RCC 7860 (cell line): ENCODE measurements around the gene LILRA2.
"Not testable (repeated sequence)": the region's sequence is repeated elsewhere in the genome, so short reads cannot be mapped to it uniquely, and the experiment has no call there.

Source experiments
- DNase-seq: peaks from one replicate; pipeline ENCODE4 v3.0.0-alpha.2; 2015; ENCODE audit warnings: low spot score
- FAIRE-seq: peaks from 2 replicates; lab custom pipeline; 2012; peaks lifted over from hg19 to GRCh38; lab: Jason Lieb, UNC

Gene LILRA2

GRCh38 chr19:54570316-54570715 lies 3.3 kb upstream of the LILRA2 start:
- FAIRE-seq = no peak
- no peak for DNase-seq

DNA sequence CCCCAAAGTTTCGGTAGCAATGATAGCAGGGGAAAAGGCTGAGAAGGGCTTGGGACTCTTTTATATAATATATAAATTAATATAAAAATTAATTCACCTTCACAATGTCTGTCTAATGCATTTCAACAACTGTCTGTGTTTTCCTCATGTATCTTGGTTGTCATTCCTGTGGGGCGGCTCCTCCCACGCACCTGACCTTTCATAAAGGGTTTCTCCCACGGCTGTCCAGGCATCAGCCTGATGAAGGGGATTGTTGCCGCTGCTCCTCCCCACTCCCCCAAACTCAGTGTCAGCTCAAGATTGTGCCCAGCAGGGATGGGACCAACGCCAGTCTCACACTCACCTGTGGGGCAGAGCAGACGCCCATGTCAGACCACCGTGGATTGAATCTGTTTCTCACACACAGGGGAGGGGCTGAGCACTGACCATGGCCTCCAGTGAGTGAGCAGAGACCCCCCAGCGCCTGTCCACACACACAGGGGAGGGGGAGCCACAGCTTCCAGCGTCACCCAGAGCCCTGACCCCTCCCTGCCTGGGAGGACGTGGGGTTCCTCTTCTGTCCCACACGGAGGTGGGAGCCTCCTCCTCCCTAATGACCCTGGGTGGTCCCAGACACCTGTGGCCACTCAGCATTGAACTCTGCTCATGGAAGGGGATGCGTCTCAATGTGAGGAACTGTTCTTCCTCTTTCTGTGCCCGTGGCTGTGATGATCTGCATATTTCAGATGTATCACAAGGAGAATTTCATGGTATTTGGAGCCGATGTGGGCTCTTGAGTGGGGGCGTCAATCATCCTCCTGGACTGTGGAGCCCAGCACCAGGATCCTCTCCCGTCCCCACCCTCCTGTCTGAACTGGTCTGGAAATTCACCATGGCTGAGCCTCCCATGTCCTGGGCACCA lies 1.6 kb upstream of the LILRA2 start:
- not testable (repeated sequence) for FAIRE-seq, DNase-seq

- DNase-seq = no peak
These were observed 786 bp upstream of the LILRA2 start for GRCh38 chr19:54572696-54573311.

GRCh38 chr19:54574051-54574450 lies 461 bp downstream of the LILRA2 start:
- no peak for DNase-seq
- no peak for FAIRE-seq

More at GRCh38 chr19:54572696-54573311, 786 bp upstream of the LILRA2 start:
- FAIRE-seq = no peak

- FAIRE-seq = no peak
- no peak for DNase-seq
These were observed 1.0 kb downstream of the LILRA2 start for GRCh38 chr19:54574527-54575056.

DNA sequence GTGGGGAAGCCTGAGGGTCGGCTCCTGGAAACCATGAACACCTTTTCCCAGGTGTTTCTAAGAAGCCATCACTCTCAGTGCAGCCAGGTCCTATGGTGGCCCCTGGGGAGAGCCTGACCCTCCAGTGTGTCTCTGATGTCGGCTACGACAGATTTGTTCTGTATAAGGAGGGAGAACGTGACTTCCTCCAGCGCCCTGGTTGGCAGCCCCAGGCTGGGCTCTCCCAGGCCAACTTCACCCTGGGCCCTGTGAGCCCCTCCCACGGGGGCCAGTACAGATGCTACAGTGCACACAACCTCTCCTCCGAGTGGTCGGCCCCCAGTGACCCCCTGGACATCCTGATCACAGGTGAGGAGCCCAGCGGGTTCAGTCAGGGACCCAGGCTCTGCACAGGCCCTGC lies 1.6 kb downstream of the LILRA2 start:
- not testable (repeated sequence) for DNase-seq, FAIRE-seq

DNA sequence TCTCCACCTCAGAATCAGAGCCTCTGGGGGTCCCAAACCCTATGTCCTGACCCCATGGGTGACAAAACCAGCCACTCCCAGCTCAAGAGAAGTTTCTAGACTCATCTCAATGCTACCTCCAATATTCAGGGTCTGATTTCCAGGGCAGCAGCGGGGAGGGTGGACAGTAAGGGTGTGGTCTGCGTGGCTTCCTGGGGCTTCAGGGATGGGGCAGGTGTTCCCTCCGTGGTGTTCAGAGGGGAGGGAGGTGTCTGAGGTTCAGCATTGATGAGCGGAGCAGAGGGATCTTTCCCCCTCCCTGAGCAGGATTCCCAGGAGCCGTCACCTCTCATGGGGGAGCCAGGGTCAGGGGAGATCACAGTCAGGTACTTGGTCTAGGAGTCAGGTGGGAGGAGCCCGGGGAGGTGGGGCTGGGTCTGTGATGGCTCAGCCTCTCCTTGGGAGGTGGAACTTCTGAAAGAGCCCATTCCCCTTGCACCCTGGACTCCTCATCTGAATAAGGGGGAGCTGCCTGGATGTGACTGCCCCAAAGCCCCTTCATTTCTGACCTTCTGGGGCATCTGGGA lies 2.9 kb downstream of the LILRA2 start:
- DNase-seq = no peak
- FAIRE-seq = no peak

DNA sequence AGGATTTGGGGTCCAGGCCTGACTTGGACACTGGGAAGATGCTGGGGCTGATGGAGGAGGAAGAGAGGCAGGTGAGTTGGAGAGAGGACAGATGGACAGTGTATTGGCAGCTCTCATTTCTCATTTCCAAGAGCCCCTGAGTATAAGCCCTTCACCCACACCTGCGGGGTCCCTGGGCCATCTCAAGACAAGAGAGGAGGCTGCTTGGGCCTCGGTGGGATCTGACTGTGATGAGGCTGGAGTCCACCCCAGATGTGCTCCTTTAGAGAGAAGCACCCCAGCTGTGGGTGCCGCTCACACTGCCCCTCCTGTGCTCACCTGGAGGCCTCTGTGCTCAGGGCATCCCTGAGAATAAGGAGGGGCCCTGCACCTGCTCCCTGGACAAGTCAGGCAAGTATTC lies 3.7 kb downstream of the LILRA2 start:
- FAIRE-seq (no peak), DNase-seq (no peak)

DNA sequence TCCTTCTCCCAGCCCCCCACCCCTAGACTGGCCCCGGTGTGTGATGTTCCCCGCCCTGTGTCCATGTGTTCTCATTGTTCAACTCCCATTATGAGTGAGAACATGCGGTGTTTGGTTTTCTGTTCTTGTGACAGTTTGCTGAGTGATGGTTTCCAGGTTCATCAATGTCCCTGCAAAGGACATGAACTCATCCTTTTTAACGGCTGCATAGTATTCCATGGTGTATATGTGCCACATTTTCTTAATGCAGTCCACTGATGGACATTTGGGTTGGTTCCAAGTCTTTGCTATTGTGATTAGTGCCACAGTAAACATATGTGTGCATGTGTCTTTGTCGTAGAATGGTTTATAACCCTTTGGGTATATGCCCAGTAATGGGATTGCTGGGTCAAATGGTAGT lies 4.7 kb downstream of the LILRA2 start:
- not testable (repeated sequence) for DNase-seq, FAIRE-seq

DNA sequence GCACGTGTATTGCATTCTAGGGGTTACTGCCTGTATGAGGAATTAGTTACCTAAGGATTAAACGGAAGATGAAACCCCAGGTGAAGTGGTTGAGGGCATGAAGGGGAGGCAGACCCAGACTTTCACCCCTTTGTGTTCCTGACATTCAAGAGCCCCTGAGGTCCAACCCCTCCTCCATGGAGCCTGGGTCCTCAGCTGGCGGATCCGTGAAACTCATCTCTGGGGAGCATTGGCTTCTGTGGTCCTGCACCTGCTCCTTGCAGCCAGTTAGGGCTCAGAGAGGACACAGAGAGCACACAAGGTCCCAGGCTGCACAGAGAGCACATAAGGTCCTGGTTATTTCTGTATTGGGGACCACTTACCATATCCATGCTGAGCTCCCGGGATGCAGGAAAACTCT lies 12.8 kb downstream of the LILRA2 start:
- DNase-seq (no peak), FAIRE-seq (no peak)

DNA sequence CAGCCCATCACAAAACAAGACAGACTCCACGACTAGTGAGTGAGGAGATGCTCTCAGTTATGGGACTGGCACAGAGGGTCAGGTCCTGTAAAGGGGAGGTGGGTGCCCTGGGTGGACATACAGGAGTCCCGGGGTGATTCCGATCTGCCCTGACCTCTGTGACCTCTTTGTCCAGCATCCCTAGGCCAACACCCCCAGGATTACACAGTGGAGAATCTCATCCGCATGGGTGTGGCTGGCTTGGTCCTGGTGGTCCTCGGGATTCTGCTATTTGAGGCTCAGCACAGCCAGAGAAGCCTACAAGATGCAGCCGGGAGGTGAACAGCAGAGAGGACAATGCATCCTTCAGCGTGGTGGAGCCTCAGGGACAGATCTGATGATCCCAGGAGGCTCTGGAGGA lies 13.4 kb downstream of the LILRA2 start:
- FAIRE-seq (no peak), DNase-seq (no peak)

- not testable (repeated sequence) for DNase-seq, FAIRE-seq
These were observed 19.9 kb downstream of the LILRA2 start, which contains the start of gene LILRA1 for GRCh38 chr19:54593445-54593844. TSS of gene LILRA1 (plus strand) at chr19:54593632. CDS start at chr19:54594245, 613 bp downstream.

- FAIRE-seq, DNase-seq: not testable (repeated sequence)
These were observed 20.5 kb downstream of the LILRA2 start for GRCh38 chr19:54593931-54594626.

- FAIRE-seq = no peak
These were observed 21.1 kb downstream of the LILRA2 start for GRCh38 chr19:54594737-54595136.

DNA sequence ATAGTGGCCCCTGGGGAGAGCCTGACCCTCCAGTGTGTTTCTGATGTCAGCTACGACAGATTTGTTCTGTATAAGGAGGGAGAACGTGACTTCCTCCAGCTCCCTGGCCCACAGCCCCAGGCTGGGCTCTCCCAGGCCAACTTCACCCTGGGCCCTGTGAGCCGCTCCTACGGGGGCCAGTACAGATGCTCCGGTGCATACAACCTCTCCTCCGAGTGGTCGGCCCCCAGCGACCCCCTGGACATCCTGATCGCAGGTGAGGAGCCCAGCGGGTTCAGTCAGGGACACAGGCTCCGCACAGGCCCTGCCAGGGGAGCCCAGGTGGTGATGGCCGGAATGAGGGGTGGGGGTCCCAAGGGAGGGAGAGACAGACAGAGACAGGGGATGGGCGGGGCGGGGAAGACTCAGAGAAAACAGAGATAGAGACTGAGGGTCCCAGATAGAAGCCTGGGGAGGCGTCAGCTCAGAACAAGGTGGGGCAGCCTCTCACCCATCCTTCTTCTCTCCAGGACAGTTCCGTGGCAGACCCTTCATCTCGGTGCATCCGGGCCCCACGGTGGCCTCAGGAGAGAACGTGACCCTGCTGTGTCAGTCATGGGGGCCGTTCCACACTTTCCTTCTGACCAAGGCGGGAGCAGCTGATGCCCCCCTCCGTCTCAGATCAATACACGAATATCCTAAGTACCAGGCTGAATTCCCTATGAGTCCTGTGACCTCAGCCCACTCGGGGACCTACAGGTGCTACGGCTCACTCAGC lies 22.3 kb downstream of the LILRA2 start:
- DNase-seq, FAIRE-seq: not testable (repeated sequence)

More at GRCh38 chr19:54594737-54595136, 21.1 kb downstream of the LILRA2 start:
- DNase-seq = no peak

DNA sequence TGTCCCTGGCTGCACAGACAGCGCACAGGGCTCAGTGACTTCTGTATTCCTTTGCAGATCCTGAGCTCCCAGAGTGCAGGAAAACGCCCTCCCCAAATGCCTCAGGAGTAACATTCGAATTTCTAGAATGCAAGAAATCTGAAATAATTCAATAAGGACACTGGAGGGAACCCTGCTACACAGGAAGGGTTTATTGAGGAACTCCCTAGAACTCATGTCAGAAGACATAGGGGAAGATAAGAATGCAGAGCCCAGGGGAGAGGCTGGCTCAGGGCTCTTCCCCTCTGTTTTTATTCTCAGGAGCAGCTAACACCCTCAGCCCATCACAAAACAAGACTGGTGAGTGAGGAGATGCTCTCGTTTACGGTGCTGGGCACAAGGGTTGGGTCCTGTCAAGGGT lies 26.6 kb downstream of the LILRA2 start:
- DNase-seq (no peak), FAIRE-seq (no peak)

DNA sequence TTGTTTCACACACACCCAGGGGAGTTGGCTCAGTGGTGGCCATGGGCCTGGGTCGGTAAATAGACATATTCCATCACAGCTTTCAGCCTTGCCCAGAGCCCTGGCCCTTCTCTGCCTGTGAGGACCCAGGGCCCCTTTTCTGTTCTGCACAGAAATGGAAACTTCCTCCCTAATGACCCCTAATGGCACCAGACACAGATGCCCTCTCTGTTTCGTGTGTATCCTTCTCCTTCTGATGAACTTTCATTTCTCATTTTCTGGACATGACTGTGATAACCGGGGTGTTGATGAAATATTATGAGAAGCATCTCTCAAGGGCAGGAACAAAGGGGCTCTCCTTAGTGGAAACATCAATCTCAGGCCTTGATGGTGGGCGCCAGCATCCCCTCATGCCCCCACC lies 32.6 kb downstream of the LILRA2 start:
- DNase-seq = no peak
- no peak for FAIRE-seq

DNA sequence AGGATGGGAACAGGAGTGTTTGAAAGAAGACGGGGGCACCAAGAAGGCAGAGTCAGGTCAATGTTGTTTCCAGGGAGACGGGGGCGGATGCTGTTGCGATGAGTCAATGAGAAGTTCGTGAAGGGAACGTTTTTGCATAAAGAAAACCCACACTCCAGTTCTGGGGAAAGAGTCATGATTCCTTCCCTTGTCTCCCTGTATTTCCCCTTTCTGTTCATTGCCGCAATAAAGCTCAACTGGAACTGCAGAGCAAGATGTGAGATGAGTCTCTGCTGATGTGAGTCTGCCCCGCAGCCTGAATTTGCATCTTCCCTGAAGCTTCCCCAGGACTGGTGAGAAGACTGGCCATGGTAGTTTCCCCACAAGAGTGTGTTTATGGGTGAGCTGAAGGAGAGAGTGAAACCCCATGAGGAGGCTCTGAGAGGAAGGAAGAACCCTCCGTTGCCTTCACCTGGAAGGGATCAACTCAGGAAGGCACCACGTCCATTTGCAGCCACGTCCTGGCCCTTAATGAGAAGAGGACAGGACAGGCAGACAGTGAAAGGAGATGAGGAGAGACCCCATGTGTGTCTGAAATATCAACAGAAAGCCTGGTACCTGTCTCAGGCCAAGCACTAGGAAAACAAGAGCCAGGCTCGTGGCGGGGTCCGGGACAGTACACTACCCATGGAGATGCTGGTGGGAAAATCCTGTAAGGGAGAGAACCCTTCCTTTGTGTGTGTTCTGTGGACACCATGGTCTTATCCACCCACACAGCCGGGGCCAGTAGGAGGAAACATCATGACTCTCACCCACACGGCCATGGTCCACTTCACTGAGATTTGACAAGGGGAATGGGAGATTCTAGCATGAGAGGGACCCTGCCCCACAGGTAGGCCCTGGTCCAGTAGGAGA lies 33.5 kb downstream of the LILRA2 start:
- FAIRE-seq = no peak
- no peak for DNase-seq

DNA sequence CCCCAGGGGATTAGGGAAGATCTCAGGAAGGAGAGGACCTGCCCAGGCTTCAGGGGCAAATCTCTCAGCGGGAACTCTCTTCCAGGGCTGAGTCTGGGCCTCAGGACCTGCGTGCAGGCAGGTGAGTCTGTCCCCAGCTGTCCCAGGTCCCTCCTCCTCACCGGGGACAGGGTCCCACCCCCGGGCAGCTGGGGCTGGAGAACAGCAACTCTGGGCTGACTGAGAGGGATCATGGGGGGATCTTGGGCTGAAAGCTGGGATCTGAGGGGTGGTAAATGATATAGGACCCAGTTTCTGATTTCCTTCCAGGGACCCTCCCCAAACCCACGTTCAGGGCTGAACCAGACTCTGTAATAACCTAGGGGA lies 34.2 kb downstream of the LILRA2 start:
- DNase-seq = no peak
- no peak for FAIRE-seq
